Measurements from ENCODE around the gene NUCB2. TPM values are rescaled to one million over a fixed set of nuclear protein-coding genes. Genes with fewer than 3 reads are reported as not detected.
A peak's percentile ranks its signal among the peaks of the same experiment; 100 is the strongest.
"Not testable (repeated sequence)": the region's sequence is repeated elsewhere in the genome, so short reads cannot be mapped to it uniquely, and the experiment has no call there.

NUCB2 gene
- total RNA-seq = 101 TPM
- long read RNA-seq, transcript NUCB2-208 (14 exons, 2,274 nt) = major isoform, 42 of 104 reads
- long read RNA-seq, partial matches to known transcripts = 8 of 104 reads
- long read RNA-seq, other reads (novel, unspliced or antisense) = 52 of 104 reads

- intact Hi-C loops (cut with micrococcal nuclease) = no loop called here
- H3K4me3 ChIP-seq = peak within 1 kb of the TSS; percentile 83
- peak within 1 kb of the TSS; percentile 93 for H3K27ac ChIP-seq (replicated peaks)
- H3K9me3 ChIP-seq (replicated peaks) = no peaks in the 10 kb centered on the region
- no peaks in the 10 kb centered on the region for H3K36me3 ChIP-seq
- DNase-seq = peak; percentile 97
- TF ChIP-seq, protein P1, sequence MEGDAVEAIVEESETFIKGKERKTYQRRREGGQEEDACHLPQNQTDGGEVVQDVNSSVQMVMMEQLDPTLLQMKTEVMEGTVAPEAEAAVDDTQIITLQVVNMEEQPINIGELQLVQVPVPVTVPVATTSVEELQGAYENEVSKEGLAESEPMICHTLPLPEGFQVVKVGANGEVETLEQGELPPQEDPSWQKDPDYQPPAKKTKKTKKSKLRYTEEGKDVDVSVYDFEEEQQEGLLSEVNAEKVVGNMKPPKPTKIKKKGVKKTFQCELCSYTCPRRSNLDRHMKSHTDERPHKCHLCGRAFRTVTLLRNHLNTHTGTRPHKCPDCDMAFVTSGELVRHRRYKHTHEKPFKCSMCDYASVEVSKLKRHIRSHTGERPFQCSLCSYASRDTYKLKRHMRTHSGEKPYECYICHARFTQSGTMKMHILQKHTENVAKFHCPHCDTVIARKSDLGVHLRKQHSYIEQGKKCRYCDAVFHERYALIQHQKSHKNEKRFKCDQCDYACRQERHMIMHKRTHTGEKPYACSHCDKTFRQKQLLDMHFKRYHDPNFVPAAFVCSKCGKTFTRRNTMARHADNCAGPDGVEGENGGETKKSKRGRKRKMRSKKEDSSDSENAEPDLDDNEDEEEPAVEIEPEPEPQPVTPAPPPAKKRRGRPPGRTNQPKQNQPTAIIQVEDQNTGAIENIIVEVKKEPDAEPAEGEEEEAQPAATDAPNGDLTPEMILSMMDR (IDR thresholded peaks at IDR 0.05; ENCODE audit: borderline replicate concordance) = no peak
- H3K4me1 ChIP-seq = peaks cover 31% of the 10 kb centered on the region
- no peaks in the 10 kb centered on the region for H3K27me3 ChIP-seq (ENCODE audit: low read depth)
These were observed at the start of gene NUCB2 for GRCh38 chr11:17276236-17277023. NUCB2 (plus strand) TSS chr11:17276739; CDS start chr11:17295324, 18,585 bp downstream.

GRCh38 chr11:17228186-17228925 is 48.2 kb upstream of the NUCB2 start:
- H3K27ac ChIP-seq (replicated peaks); H3K4me1 ChIP-seq; H3K4me3 ChIP-seq; H3K36me3 ChIP-seq; DNase-seq; H3K27me3 ChIP-seq (ENCODE audit: low read depth); H3K9me3 ChIP-seq (replicated peaks); intact Hi-C loops (cut with micrococcal nuclease): not testable (repeated sequence)

DNA sequence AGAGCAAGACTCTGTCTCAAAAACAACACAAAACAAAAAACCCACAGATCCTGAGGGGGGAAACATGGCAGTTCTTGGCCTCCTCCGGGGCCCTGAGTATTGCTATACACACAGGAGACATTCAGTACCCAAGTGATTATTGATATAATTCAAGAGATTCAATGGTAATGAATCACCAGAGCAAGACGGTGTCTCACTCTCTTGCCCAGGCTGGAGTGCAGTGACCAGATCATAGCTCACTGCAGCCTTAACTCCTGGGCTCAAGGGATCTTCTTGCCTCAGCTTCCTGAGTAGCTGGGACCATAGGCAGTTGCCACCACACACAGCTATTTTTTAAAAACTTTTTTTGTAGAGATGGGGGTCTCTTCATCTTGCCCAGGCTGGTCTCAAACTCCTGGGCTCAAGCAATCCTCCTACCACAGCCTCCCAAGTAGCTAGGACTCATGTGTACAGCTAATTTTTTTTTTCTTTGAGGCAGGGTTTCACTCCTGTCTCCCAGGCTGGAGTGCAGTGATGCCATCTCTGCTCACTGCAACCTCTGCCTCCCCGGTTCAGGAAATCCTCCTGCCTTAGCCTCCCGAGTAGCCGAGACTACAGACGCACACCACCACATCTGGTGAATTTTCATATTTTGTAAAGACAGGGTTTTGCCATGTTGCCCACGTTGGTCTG is 46.9 kb upstream of the NUCB2 start:
- Histone ChIP-seq H3K36me3 (no peaks in the 10 kb centered on the region), H3K27me3 (ENCODE audit: low read depth) (no peaks in the 10 kb centered on the region), H3K27ac (replicated peaks) (no peak overlapping the region), H3K4me3 (no peak overlapping the region), H3K4me1 (peaks cover under 1% of the 10 kb centered on the region), H3K9me3 (replicated peaks) (no peaks in the 10 kb centered on the region)
- DNase-seq = no peak
- intact Hi-C loops (cut with micrococcal nuclease) = no loop called here
- TF ChIP-seq, protein P1 (IDR thresholded peaks at IDR 0.05; ENCODE audit: borderline replicate concordance) = no peak

DNA sequence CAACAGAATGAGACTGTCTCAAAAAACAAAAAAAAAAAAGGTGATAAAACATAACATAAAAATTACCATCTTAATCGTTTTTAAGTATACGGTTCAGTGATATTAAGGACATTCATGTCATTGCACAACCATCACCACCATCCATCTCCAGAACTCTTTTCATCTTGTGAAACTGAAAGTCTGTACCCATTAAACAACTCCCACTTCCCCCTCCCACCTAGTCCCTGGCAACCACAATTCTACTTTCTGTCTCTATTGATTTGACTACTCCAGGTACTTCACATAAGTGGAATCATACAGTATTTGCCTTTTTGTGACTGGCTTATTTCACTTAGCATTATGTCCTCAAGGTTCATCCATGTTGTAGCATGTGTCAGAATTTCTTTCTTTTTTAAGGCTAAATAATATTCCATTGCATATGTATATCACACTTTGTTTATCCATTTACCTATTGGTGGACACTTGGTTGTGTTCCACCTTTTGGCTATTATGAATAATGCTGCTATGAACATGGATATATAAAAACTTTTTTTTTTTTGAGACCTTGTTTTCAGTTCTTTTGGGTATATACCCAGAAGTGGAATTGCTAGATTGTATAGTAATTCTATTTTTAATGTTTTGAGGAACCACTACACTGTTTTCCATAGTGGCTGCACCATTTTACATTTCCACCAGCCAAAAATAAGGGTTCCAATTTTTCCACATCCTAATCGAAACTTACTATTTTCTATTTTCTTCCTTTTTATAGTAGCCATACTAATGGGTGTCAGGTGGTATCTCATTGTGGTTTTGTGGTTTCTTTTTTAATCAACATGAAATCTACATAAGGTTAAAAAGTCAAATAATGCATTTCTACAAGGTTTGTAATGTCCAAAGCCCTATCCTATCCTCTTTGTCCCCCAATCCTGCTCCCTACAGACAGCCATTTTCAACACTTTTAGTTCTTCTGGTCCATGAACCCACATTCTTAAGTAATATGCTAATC is 45.4 kb upstream of the NUCB2 start:
- H3K27ac ChIP-seq (replicated peaks) = no peak overlapping the region
- no peaks in the 10 kb centered on the region for H3K36me3 ChIP-seq
- H3K9me3 ChIP-seq (replicated peaks) = no peaks in the 10 kb centered on the region
- H3K4me3 ChIP-seq = no peak overlapping the region
- TF ChIP-seq, protein P1 (IDR thresholded peaks at IDR 0.05; ENCODE audit: borderline replicate concordance) = no peak
- no peaks in the 10 kb centered on the region for H3K4me1 ChIP-seq
- intact Hi-C loops (cut with micrococcal nuclease) = no loop called here
- no peak for DNase-seq
- no peaks in the 10 kb centered on the region for H3K27me3 ChIP-seq (ENCODE audit: low read depth)

GRCh38 chr11:17233101-17233500 is 43.4 kb upstream of the NUCB2 start:
- Histone ChIP-seq H3K27ac (replicated peaks) (no peak overlapping the region), H3K27me3 (ENCODE audit: low read depth) (no peaks in the 10 kb centered on the region), H3K4me1 (no peaks in the 10 kb centered on the region), H3K9me3 (replicated peaks) (no peaks in the 10 kb centered on the region), H3K36me3 (no peaks in the 10 kb centered on the region), H3K4me3 (no peak overlapping the region)
- intact Hi-C loops (cut with micrococcal nuclease) = no loop called here
- TF ChIP-seq, protein P1 (IDR thresholded peaks at IDR 0.05; ENCODE audit: borderline replicate concordance) = no peak
- DNase-seq = no peak

All from left ventricle myocardium inferior (tissue), 1 donor.